ENCODE results near the gene RBM20. TPM values are rescaled to one million over a fixed set of nuclear protein-coding genes. Genes with fewer than 3 reads are reported as not detected.

RBM20 gene
- total and polyA plus RNA-seq, 2 of the 13 experiments (the other 11 are each of a cell fraction or from before 2014, with no cell fraction given): 0.02 to 0.22 TPM

GRCh38 chr10:110735620-110736027 lies 91.5 kb downstream of the RBM20 start (continued):
- TF ChIP-seq, protein P1, sequence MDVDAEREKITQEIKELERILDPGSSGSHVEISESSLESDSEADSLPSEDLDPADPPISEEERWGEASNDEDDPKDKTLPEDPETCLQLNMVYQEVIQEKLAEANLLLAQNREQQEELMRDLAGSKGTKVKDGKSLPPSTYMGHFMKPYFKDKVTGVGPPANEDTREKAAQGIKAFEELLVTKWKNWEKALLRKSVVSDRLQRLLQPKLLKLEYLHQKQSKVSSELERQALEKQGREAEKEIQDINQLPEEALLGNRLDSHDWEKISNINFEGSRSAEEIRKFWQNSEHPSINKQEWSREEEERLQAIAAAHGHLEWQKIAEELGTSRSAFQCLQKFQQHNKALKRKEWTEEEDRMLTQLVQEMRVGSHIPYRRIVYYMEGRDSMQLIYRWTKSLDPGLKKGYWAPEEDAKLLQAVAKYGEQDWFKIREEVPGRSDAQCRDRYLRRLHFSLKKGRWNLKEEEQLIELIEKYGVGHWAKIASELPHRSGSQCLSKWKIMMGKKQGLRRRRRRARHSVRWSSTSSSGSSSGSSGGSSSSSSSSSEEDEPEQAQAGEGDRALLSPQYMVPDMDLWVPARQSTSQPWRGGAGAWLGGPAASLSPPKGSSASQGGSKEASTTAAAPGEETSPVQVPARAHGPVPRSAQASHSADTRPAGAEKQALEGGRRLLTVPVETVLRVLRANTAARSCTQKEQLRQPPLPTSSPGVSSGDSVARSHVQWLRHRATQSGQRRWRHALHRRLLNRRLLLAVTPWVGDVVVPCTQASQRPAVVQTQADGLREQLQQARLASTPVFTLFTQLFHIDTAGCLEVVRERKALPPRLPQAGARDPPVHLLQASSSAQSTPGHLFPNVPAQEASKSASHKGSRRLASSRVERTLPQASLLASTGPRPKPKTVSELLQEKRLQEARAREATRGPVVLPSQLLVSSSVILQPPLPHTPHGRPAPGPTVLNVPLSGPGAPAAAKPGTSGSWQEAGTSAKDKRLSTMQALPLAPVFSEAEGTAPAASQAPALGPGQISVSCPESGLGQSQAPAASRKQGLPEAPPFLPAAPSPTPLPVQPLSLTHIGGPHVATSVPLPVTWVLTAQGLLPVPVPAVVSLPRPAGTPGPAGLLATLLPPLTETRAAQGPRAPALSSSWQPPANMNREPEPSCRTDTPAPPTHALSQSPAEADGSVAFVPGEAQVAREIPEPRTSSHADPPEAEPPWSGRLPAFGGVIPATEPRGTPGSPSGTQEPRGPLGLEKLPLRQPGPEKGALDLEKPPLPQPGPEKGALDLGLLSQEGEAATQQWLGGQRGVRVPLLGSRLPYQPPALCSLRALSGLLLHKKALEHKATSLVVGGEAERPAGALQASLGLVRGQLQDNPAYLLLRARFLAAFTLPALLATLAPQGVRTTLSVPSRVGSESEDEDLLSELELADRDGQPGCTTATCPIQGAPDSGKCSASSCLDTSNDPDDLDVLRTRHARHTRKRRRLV (CRISPR knock-in tag; IDR thresholded peaks at IDR 0.05): no peak
- TF ChIP-seq, protein P2, sequence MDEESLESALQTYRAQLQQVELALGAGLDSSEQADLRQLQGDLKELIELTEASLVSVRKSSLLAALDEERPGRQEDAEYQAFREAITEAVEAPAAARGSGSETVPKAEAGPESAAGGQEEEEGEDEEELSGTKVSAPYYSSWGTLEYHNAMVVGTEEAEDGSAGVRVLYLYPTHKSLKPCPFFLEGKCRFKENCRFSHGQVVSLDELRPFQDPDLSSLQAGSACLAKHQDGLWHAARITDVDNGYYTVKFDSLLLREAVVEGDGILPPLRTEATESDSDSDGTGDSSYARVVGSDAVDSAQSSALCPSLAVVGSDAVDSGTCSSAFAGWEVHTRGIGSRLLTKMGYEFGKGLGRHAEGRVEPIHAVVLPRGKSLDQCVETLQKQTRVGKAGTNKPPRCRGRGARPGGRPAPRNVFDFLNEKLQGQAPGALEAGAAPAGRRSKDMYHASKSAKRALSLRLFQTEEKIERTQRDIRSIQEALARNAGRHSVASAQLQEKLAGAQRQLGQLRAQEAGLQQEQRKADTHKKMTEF (CRISPR knock-in tag; IDR thresholded peaks at IDR 0.05): peak; percentile 46; the same call in 1 of the 2 replicates
- TF ChIP-seq MBD4 (IDR thresholded peaks at IDR 0.05; ENCODE audit: borderline replicate concordance, low read length) (no peak), HNF1B (CRISPR knock-in tag; IDR thresholded peaks at IDR 0.05) (peak; percentile 60; the same call in 1 of the 2 replicates), ARID4A (CRISPR knock-in tag; IDR thresholded peaks at IDR 0.05; ENCODE audit: borderline replicate concordance) (no peak), HINFP (CRISPR knock-in tag; IDR thresholded peaks at IDR 0.05; ENCODE audit: low read depth) (no peak), ZFY (CRISPR knock-in tag; IDR thresholded peaks at IDR 0.05) (no peak), ZNF10 (CRISPR knock-in tag; IDR thresholded peaks at IDR 0.05; ENCODE audit: borderline replicate concordance, low read depth) (no peak), ZNF180 (CRISPR knock-in tag; IDR thresholded peaks at IDR 0.05; ENCODE audit: borderline replicate concordance, low read depth) (no peak)
- TF ChIP-seq, protein P3, sequence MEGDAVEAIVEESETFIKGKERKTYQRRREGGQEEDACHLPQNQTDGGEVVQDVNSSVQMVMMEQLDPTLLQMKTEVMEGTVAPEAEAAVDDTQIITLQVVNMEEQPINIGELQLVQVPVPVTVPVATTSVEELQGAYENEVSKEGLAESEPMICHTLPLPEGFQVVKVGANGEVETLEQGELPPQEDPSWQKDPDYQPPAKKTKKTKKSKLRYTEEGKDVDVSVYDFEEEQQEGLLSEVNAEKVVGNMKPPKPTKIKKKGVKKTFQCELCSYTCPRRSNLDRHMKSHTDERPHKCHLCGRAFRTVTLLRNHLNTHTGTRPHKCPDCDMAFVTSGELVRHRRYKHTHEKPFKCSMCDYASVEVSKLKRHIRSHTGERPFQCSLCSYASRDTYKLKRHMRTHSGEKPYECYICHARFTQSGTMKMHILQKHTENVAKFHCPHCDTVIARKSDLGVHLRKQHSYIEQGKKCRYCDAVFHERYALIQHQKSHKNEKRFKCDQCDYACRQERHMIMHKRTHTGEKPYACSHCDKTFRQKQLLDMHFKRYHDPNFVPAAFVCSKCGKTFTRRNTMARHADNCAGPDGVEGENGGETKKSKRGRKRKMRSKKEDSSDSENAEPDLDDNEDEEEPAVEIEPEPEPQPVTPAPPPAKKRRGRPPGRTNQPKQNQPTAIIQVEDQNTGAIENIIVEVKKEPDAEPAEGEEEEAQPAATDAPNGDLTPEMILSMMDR (CRISPR knock-in tag; IDR thresholded peaks at IDR 0.05): no peak
- TF ChIP-seq, protein P4, sequence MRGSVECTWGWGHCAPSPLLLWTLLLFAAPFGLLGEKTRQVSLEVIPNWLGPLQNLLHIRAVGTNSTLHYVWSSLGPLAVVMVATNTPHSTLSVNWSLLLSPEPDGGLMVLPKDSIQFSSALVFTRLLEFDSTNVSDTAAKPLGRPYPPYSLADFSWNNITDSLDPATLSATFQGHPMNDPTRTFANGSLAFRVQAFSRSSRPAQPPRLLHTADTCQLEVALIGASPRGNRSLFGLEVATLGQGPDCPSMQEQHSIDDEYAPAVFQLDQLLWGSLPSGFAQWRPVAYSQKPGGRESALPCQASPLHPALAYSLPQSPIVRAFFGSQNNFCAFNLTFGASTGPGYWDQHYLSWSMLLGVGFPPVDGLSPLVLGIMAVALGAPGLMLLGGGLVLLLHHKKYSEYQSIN (CRISPR knock-in tag; IDR thresholded peaks at IDR 0.05; ENCODE audit: borderline replicate concordance): no peak
